Bone marrow (tissue), 2 donors: Measurements from ENCODE around the gene LRRC70.
"Not testable (repeated sequence)": the region's sequence is repeated elsewhere in the genome, so short reads cannot be mapped to it uniquely, and the experiment has no call there.

ENCODE experiments used
- DNase-seq, 2 donors: peaks; one replicate each; lab custom pipeline; 2025; lab: John Stamatoyannopoulos, UW

LRRC70 gene, protein sequence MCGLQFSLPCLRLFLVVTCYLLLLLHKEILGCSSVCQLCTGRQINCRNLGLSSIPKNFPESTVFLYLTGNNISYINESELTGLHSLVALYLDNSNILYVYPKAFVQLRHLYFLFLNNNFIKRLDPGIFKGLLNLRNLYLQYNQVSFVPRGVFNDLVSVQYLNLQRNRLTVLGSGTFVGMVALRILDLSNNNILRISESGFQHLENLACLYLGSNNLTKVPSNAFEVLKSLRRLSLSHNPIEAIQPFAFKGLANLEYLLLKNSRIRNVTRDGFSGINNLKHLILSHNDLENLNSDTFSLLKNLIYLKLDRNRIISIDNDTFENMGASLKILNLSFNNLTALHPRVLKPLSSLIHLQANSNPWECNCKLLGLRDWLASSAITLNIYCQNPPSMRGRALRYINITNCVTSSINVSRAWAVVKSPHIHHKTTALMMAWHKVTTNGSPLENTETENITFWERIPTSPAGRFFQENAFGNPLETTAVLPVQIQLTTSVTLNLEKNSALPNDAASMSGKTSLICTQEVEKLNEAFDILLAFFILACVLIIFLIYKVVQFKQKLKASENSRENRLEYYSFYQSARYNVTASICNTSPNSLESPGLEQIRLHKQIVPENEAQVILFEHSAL

DNA sequence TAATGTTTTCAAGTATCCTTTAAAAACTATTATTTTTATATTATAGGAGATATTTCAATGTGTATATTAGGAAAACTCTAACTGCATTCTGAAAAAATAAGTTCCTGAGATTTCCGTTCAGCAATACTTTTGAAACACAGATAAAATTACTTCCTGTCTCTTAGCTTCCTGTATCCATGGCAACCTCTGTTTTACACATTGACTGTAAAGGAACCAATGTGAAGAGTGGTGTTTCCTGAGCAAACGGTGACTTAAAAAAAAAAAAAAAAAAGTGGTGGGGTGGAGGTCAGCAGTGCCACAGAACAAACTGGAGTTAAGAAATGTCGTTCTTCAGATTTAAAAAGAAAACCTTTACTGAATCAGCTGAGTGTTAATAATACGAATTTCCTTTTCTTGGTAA, at the start of gene LRRC70:
Gene LRRC70, plus strand, starts transcription at position 280 of the 400 bp plus-strand sequence. CDS start 620 bp downstream, outside the sequence.
- peak in 1 of 2 donors; percentile 88 for DNase-seq

DNA sequence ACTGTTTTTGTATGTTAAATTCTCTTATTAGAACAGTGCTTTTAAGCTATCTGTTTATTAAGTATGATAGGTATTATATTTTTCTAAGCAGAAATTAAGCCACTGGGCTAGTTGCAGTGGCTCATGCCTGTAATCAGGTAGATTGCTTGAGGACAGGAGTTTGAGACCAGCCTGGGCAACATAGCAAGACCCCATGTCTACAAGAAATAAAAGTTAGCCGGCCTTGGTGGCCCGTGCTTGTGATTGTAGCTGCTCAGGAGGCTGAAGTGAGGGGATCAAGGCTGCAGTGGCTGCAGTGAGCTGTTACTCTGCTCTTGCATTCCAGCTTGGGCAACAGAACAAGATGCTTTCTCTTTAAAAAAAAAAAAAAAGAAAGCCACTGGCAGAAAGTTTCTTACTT, 45.0 kb upstream of the LRRC70 start:
- DNase-seq, result no peak

DNA sequence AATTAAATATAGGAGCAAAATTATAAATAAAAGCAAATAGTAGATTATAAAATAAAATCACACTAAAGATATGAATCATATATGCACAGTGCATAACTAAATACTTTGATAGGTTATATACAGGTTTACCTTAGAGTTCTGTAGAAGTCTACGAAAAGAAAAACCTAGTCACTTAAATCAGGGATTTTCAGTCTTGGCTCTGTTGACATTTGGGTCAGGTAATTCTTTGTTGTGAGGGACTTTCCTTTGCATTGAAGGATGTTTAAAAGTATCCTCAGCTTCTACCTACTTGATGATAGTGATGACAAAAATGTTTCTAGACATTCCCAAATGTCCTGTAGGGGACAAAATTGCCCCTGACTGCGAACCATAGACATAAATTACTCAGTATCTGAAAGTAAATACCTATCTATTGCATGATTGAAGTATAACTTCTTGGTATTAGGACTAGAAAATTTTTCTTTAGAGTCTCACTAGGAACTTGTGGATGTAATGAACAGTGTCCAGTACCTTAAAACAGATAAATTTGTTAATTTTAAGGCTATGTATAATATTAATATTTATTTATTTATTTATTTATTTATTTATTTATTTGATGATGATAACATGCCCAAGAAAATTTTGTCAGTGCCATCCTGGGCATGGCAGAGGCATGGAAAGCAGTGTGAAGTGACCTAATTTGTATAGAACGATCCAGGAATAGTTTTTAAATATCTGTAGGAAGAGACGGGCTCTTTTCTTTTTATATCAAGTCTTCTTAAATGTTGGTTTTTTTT, 44.0 kb upstream of the LRRC70 start:
- no peak for DNase-seq

DNA sequence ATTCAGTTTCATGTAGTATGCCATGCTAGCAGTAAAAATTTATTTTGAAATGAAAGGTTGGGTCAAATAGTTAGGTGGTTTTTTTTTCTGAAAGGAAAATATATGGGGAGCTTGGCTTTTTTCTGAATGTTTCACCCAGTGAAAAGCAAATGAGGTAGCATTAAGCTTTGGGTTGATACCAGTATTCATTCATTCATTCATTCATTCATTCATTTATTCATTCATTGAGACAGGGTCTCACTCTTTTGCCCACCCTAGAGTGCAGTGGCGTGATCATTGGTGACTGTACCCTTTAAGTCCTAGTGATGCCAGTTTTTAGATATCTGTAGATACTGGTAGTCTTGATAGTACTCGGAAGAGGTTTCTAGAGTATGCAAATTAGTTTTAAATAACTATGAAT, 42.4 kb upstream of the LRRC70 start:
- no peak for DNase-seq

DNA sequence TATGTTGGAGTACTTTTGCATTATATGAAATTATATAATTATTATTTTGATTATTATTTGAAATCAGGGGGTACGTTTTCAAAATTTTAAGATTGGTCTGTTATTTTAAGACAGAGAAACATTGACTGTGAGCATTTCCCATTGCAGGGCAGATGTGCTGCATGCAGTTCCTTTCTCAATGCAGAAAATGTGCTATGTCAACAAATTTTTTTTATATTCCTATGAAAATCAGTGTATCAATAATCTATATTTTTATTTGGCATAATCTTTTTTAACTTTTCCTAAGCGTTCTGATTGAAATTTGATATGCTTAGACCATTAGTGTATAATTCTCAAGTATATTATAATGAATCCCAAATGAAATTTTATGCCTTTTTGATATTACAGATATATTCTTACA, 41.8 kb upstream of the LRRC70 start:
- no peak for DNase-seq

DNA sequence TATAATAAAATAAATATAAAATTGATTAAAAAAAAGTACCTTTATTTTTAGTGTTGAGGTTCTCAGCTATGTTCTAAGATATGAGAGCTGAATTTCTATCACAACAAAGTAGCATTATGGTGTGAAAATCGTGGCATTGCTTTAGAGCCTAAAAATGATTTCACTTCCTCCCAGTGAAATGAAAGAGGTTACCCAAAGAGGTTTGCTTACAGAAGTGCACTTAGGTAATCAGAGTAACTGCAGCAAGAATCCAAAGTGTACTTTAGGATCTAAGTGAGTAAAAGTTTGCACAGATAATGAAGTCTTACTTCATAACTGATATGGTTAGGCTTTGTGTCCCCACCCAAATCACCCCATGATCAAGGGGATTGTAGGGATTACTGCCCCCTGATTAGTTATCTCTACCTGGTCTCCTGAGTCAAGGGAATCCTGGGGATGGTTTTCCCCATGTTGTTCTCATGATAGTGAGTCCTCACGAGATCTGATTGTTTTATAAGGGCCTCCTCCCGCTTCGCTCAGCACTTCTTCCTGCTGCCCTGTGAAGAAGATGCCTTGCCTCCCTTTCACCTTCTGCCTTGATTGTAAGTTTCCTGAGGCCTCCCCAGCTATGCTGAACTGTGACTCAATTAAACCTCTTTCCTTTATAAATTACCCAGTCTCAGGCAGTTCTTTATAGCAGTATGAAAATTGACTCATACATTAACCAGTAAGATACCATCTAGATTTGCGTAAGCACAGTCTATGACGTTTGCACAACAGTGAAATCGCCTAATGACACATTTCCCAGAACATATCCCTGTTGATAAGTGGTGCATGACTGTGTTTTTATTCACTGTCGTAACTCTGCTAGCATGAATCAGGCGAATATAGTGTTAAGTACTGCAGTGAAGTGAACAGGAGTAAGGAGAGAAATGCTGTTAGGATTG, 40.3 kb upstream of the LRRC70 start:
- DNase-seq, result no peak

DNA sequence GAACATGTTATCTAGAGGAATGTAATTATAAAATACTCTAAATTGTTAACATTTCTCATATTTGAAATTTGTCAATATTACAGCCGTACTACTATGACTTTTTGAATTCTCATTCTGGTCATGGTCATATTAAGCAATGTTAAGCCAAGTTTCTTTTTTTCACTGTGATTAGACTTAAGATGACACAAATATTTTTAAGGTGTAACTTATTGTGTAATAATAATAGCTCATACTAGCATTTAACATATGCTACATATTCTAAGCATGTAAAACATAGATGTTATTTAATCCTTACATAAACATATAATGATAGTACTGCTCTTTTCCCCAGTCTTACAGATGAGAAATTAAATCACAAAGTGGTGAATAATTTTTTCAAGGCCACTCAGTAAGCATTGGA, 35.9 kb upstream of the LRRC70 start:
- no peak for DNase-seq

DNA sequence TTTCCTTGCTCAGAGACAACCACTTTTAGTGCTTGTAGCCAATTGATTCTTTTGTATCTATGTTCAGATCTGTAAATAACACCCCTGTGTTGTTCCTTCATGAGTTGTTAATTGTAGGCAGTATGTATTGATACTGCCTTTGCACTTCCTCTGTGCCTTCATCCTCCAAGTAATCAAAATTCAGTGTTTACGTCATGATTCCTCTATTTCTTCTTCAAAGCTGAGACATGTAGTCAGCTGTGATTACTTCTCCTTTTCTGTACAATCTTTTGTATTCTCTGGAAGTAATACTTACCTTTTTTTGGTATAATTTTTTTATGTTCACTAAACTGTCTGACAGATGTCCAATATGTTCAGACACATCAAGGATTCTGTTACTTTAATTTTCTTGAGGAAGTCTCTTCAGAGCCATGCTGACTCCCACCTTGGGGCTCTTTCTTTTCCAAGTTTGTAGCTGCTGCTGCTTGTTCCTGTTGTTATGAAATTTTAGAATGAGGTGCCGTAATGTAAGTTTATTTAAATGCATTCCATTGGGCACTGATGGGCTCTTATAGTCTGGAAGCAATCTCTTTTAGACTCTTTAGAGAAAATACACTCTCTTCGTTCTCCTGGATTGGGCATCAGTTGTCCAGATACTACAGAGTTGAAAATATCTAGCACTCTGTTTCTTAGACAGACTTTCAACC, 30.5 kb upstream of the LRRC70 start:
- peak in 1 of 2 donors; percentile 9 for DNase-seq

DNA sequence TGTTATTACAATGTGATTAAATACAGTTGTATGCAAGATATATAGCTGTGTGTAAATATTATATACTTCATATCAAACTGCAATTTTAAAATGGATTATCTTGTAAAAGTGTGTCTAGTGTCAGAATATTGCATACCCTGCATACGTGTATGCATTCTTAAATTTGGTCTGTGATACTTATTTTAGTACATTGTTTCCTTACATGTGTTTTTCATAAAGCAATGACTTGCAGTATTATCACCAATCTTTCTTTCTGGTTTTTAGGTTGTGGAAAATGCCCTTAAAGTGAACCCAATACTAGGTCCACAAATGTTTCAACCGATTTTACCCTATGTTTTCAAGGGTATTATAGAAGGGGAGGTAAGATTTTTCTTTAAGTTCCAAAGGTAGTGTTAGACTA, 28.5 kb upstream of the LRRC70 start:
- no peak for DNase-seq

DNA sequence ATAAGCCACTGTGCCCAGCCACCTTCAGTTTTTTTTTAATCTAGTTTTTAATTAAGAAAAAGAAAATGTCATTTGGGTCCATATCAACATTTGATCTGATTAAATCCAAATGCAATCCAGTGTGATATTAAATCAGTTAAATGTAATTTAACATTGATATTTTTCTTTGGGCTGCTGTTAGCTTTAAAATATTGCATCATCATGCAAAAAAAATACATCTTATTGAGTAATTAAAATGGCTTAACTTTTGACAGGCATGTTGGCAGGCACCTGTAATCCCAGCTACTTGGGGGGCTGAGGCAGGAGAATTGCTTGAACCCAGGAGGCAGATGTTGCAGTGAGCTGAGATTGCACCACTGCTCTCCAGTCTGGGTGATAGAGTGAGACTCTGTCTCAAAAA, 22.7 kb upstream of the LRRC70 start:
- DNase-seq, result no peak

DNA sequence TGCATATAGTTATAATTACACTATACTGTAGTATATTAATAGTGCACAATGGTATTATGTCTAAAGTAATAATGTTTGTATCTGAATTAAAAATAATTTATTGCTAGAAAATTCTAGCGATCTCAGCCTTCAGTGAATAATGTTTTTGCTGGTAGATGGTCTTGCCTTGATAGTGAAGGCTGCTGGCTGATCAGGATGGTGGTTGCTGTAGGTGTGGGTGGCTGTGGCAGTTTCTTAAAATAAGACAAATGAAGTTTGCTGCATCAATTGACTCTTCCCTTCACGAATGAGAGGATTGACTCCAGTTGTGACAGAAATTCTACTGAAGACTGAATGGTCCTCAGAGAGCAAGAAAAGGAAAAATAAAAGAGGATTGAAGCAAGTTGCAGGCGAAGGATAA, 19.7 kb upstream of the LRRC70 start:
- no peak for DNase-seq

DNA sequence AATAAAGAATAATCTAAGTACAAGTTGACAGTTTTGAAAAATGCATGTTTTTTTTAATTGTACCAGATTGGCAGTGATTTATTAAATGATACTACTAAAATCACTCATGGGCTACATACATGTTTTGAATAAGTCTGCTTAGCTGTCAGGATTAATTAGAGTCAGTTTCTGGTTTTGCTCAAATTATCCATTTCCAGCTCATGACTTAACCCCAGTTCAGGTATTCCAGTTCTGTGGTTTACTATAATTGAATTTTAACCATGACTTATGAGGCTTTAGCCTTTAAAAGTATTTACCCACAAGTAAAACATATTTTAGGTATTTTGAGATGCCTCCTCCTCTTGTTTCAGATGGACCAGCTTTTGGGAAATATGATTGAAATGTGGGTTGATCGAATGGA, 17.8 kb upstream of the LRRC70 start:
- DNase-seq, result no peak

DNA sequence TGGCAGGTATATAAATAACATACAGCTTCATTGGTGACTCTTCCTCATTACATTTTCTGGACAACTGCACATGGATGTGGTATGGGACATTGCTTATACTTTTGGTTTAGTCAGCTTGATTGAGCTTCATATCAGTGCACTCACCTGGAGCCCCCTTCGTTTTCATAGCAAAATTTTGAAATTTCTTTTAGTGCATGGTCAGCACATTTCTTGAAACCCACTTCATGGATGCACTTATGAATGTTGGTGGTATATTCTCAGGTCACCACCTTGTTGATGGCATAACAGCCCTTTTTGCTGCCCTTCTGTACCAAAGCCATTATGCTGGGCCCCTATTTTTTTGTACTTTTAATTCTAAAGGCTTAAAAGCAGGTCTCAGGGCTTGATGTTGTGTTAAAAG, 16.7 kb upstream of the LRRC70 start:
- DNase-seq, result no peak

DNA sequence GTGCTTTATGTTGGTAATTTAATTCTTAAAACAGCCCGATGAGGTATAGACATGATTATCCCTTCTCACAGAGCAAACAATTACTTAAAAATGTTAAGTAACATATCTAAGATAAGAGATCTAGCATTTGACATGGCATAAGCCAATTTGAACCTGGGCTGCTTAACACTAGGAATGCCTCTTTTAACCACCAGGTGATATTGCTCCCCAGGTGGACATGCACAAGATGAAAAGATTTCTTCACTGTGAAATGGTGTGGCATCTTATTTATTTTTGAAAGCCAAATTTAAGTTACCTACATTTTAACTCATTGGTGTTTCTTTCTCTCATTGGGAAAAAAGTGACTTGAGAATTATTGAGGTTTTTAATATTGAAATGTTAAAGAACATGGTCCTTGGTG, 15.8 kb upstream of the LRRC70 start:
- no peak for DNase-seq

DNA sequence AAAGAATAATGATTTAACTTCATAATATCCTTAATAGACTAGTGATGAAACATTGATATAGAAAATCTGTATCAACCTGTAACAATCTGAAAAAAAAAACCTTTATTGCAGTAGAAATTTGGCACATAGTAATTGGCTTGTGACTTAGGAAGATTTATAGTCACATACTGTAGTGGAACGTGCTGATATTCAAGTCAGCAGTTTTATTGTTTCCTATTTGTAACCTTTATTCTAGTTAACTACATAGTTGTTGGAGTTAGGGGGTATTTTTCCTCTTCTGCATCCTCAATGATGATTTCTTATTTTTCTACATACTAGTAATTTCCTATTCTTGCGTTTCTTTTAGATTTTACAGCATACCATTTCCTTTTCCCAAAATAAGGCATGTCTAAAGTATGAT, 14.5 kb upstream of the LRRC70 start:
- no peak for DNase-seq

DNA sequence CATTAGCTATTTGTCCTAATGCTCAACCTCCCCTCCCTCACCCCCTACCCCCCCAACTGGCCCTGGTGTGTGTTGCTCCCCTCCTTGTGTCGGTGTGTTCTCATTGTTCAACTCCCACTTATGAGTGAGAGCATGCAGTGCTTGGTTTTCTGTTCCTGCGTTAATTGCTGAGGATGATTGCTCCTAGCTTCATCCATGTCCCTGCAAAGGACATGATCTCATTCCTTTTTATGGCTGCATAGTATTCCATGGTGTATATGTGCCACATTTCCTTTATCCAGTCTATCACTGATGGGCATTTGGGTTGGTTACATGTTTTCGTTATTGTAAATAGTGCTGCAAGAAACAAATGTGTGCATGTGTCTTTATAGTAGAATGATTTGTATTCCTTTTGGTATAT, 12.9 kb upstream of the LRRC70 start:
- not testable (repeated sequence) for DNase-seq

DNA sequence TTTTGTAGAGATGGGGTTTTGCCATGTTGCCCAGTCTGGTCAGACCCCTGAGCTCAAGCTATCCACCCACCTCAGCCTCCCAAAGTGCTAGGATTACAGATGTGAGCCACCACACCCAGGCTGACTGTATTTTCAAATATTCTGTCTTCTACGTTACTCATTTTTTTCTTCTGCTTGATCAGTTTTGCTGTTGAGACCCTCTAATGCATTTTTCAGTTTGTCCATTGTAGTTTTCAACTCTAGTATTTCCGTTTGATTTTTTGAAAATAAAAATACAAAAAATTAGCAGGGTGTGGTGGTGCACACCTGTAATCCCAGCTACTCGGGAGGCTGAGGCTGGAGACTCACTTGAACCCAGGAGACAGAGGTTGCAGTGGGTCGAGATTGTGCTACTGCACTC, 10.5 kb upstream of the LRRC70 start:
- no peak for DNase-seq

DNA sequence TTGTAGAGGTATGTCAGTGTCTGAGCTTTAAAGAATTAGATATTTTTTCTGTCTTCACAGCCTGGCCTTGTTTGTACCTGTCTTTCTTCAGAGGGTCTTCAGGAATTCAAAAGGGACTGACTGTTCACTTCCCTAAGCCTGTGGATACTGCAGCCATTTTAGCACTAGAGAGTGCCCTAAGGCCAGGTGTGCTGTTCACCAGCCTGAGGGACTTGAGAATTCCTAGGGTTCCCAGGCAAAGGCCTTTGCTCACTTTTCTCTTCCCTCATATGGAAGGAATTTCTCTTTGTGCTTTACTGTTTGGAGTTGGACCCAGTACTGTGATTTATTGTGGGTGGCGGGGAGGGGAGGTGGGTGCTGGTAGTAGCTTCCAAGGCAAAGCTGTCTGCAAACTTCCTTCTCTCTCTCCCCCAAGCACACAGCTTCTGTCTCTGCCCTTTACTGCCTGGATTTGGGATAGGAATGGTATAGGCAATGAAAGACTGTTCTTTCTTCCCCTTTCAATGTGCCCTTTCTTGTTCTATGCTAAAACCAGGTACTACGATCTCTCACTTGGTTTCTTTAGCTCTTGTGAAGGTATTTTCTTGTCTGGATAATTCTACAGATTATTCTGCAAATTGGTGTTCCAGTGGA, 9.7 kb upstream of the LRRC70 start:
- DNase-seq, result no peak

DNA sequence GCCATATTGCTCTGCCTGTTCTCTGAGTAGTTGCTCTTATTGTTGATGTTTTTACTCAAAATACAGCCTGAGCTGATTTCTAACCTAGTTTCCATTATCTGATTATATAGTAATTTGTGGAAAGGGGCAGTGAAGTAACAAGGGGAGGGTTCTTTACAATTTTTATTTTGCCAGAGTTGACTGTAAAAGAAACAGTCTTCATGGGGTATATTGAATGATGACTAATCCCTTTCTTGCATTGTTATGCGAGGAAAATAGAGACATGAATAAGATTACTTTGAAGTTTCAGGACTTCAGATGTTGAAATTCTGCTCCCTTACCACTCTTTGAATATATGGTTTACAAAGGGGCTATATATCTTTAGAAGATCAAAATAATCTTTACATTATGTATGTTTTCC, 9.1 kb upstream of the LRRC70 start:
- no peak for DNase-seq

DNA sequence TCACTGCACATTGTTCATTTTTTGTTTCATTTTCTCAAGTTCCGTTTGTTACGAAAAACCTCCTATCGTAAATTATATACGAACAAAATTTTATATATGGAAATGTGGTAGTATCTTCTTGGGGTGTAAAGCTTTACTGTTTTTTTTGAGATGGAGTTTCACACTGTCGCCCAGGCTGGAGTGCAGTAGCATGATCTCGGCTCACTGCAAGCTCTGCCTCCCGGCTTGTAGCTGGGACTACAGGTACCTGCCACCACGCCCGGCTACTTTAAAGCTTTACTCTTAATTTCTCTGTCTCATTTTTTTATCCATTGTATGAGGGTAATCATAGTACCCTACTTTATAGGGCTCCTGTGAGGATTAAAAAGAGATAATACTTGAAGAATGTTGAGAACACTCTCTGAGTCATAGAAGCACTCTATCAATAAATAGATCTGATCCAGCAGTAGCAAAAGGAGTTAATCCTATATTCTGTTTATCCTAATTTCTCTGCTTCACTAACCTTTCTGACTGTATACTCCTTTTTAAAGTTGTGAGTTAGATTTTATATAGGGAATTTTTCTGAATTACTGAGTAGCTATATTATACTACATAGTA, 5.6 kb upstream of the LRRC70 start:
- DNase-seq, result no peak
